HCT116 (cell line): Measurements from ENCODE around the gene ROBO1. TPM values are rescaled to one million over a fixed set of nuclear protein-coding genes. Genes with fewer than 3 reads are reported as not detected.

Source experiments
- ATAC-seq: fragments of 200-7000 bp; cut with Tn5 transposase; 2 replicates; pipeline ENCODE4 v1.9.1; 2020; ENCODE audit warnings: mild to moderate bottlenecking, moderate library complexity
- BruUV-seq: library from RNA; stranded (reverse); fragments of 400-500 nt; replicated peaks from 2 replicates; lab custom pipeline; 2021; lab: Mats Ljungman, UMichigan
- CTCF ChIA-PET: fragments of 300-600 bp; sonication (Branson Sonifier 250); formaldehyde crosslinking; loops from one replicate; lab custom pipeline; 2021; ENCODE audit warnings: antibody characterized with exemption; lab: Charles Lee
- POLR2A ChIA-PET: fragments of 300-600, 350-600 bp; sonication (Branson Sonifier 250); formaldehyde crosslinking; loops from one replicate; lab custom pipeline; 2021; ENCODE audit warnings: antibody characterized with exemption; lab: Charles Lee
- RAD21 ChIA-PET, 2 experiments: fragments of 300-600 bp; sonication (Branson Sonifier 250); formaldehyde crosslinking; loops; one replicate each; lab custom pipeline; 2023; ENCODE audit warnings: low total read pairs in 2 of 2; ENCODE audit not compliant: uncharacterized antibody in 2 of 2, unreplicated experiment in 2 of 2, low non-redundant PET in 1 of 2; lab: Charles Lee
- DNase-seq: peaks from one replicate; pipeline ENCODE4 v3.0.0-alpha.2; 2010; ENCODE audit warnings: low read depth, low spot score
- H2AFZ ChIP-seq: fragments of 200-600 bp; shearing (Covaris generic), sonication (generic); 2 replicates; pipeline ENCODE4 v1.6.1; 2017; ENCODE audit warnings: low read depth, mixed run types, mixed read lengths, antibody characterized with exemption, low read length; ENCODE audit not compliant: poor library complexity, severe bottlenecking
- H3K27ac ChIP-seq: 2 replicates; pipeline ENCODE4 v1.5.1; 2012; ENCODE audit warnings: low read depth, low read length
- H3K27me3 ChIP-seq: fragments of 200-600 bp; sonication (generic); 2 replicates; pipeline ENCODE4 v1.6.1; 2016; ENCODE audit warnings: mixed run types, low read length, mixed read lengths; ENCODE audit not compliant: insufficient read depth
- H3K36me3 ChIP-seq, 2 experiments: fragments of 200-500 bp in 1 of 2; fragments of 200-600 bp in 1 of 2; sonication (Bioruptor generic) in 1 of 2; sonication (generic) in 1 of 2; 2 replicates each; pipeline versions ENCODE4 v1.5.1 to v1.6.1; 2014 to 2016; ENCODE audit warnings: low read length in 2 of 2, inconsistent platforms in 1 of 2, mixed read lengths in 1 of 2, mixed run types in 1 of 2; ENCODE audit not compliant: insufficient read depth in 2 of 2, control insufficient read depth in 1 of 2
- H3K4me1 ChIP-seq, 2 experiments: fragments of 200-600 bp in 1 of 2; sonication (generic) in 1 of 2; 2 replicates each; pipeline versions ENCODE4 v1.5.1 to v1.6.1; 2012 to 2017; ENCODE audit warnings: low read length in 2 of 2, inconsistent platforms in 1 of 2, mild to moderate bottlenecking in 1 of 2, mixed read lengths in 1 of 2, mixed run types in 1 of 2, moderate library complexity in 1 of 2; ENCODE audit not compliant: insufficient read depth in 2 of 2, control insufficient read depth in 1 of 2
- H3K4me2 ChIP-seq: fragments of 200-600 bp; sonication (generic); 2 replicates; pipeline ENCODE4 v1.6.1; 2017; ENCODE audit warnings: mixed run types, low read length, mixed read lengths
- H3K4me3 ChIP-seq, 2 experiments: fragments of 200-600 bp in 1 of 2; sonication (generic) in 1 of 2; replicated peaks in 1 of 2; 2 replicates each; pipeline ENCODE4 v1.5.1; 2011 to 2016; ENCODE audit warnings: low read length in 2 of 2, control low read depth in 1 of 2, low read depth in 1 of 2, mild to moderate bottlenecking in 1 of 2, mixed read lengths in 1 of 2, mixed run types in 1 of 2
- H3K79me2 ChIP-seq: fragments of 200-600 bp; sonication (generic); 2 replicates; pipeline ENCODE4 v1.6.1; 2017; ENCODE audit warnings: mild to moderate bottlenecking, mixed run types, low read length, moderate library complexity, mixed read lengths; ENCODE audit not compliant: insufficient read depth
- H3K9ac ChIP-seq: fragments of 200-600 bp; sonication (generic); 2 replicates; pipeline ENCODE4 v1.6.1; 2016; ENCODE audit warnings: low read length, mixed read lengths
- H3K9me2 ChIP-seq: fragments of 200-600 bp; sonication (generic), shearing (Covaris generic); 2 replicates; pipeline ENCODE4 v1.6.1; 2017; ENCODE audit warnings: mixed run types, mild to moderate bottlenecking, moderate library complexity; ENCODE audit not compliant: insufficient read depth
- H3K9me3 ChIP-seq, 2 experiments: fragments of 200-500 bp in 1 of 2; fragments of 200-600 bp in 1 of 2; sonication (Bioruptor generic) in 1 of 2; sonication (generic) in 1 of 2; 2 replicates each; pipeline ENCODE4 v1.6.1; 2014 to 2017; ENCODE audit warnings: low read length in 2 of 2, mixed read lengths in 2 of 2, inconsistent platforms in 1 of 2, low read depth in 1 of 2, mild to moderate bottlenecking in 1 of 2, mixed run types in 1 of 2, moderate library complexity in 1 of 2; ENCODE audit not compliant: control insufficient read depth in 1 of 2, insufficient read depth in 1 of 2
- H4K20me1 ChIP-seq: fragments of 200-600 bp; sonication (generic), shearing (Covaris generic); 2 replicates; pipeline ENCODE4 v1.6.1; 2017; ENCODE audit warnings: mixed run types, mild to moderate bottlenecking, moderate library complexity; ENCODE audit not compliant: insufficient read depth
- CBX3 ChIP-seq: IDR thresholded peaks from 2 replicates; pipeline ENCODE4 v1.6.1; 2012; ENCODE audit warnings: low read depth
- CEBPB ChIP-seq: IDR thresholded peaks from 2 replicates; pipeline ENCODE4 v1.6.1; 2012; ENCODE audit warnings: low read depth
- EGR1 ChIP-seq: IDR thresholded peaks from 2 replicates; pipeline ENCODE4 v1.6.1; 2012; ENCODE audit warnings: low read depth
- ELF1 ChIP-seq: IDR thresholded peaks from 2 replicates; pipeline ENCODE4 v1.6.1; 2012; ENCODE audit warnings: low read depth, borderline replicate concordance
- EZH2 ChIP-seq: fragments of 200-600 bp; sonication (generic); IDR thresholded peaks from 2 replicates; pipeline ENCODE4 v1.6.1; 2017; ENCODE audit warnings: antibody characterized with exemption, mixed run types
- EZH2phosphoT487 ChIP-seq: fragments of 200-600 bp; IDR thresholded peaks from 2 replicates; pipeline ENCODE4 v1.6.1; 2018; ENCODE audit warnings: antibody characterized with exemption, borderline replicate concordance
- FOSL1 ChIP-seq: IDR thresholded peaks from 2 replicates; pipeline ENCODE4 v1.6.1; 2012; ENCODE audit warnings: low read depth
- JUND ChIP-seq: IDR thresholded peaks from 2 replicates; pipeline ENCODE4 v1.6.1; 2012
- POLR2A ChIP-seq: IDR thresholded peaks from 2 replicates; pipeline ENCODE4 v1.7.0; 2011; ENCODE audit warnings: borderline replicate concordance; ENCODE audit not compliant: insufficient read depth, insufficient read length; ENCODE audit errors: extremely low read depth
- POLR2AphosphoS5 ChIP-seq: IDR thresholded peaks from 2 replicates; pipeline ENCODE4 v1.6.1; 2011; ENCODE audit warnings: mild to moderate bottlenecking, low read depth, low read length, moderate library complexity
- RAD21 ChIP-seq: IDR thresholded peaks from 2 replicates; pipeline ENCODE4 v1.6.1; 2012; ENCODE audit warnings: low read depth, mild to moderate bottlenecking
- SIN3A ChIP-seq: IDR thresholded peaks from 2 replicates; pipeline ENCODE4 v1.6.1; 2012; ENCODE audit warnings: low read depth
- SP1 ChIP-seq: IDR thresholded peaks from 2 replicates; pipeline ENCODE4 v1.6.1; 2012; ENCODE audit warnings: low read depth
- TCF7L2 ChIP-seq: IDR thresholded peaks from 2 replicates; pipeline ENCODE4 v1.7.0; 2011; ENCODE audit warnings: borderline replicate concordance, inconsistent platforms; ENCODE audit not compliant: insufficient read depth, insufficient read length; ENCODE audit errors: extremely low read depth
- YY1 ChIP-seq: IDR thresholded peaks from 2 replicates; pipeline ENCODE4 v1.6.1; 2011; ENCODE audit warnings: low read length, low read depth, moderate library complexity, mild to moderate bottlenecking; ENCODE audit not compliant: insufficient replicate concordance; ENCODE audit errors: extremely low read depth
- ZFX ChIP-seq: fragments of 450-650 bp; IDR thresholded peaks from 2 replicates; pipeline ENCODE4 v1.6.1; 2017
- ZNF274 ChIP-seq: fragments of 200-500 bp; sonication (Bioruptor generic); IDR thresholded peaks from 2 replicates; pipeline ENCODE4 v1.6.1; 2014; ENCODE audit warnings: mild to moderate bottlenecking, low read depth, low read length, inconsistent platforms
- intact Hi-C: fragments of 100-400 bp; cut with micrococcal nuclease; formaldehyde crosslinking; loops from 2 replicates; pipeline ENCODE4 v1.10.0; 2022
- total RNA-seq: library from RNA; stranded (reverse); gene quantifications from one replicate; pipeline ENCODE4 v1.2.1, GENCODE V29; 2021; ENCODE audit not compliant: unreplicated experiment
- TF ChIP-seq, protein P1 (sequence below), 3 experiments: fragments of 200-600 bp in 1 of 3; sonication (generic) in 1 of 3; IDR thresholded peaks in 2 of 3; conservative IDR thresholded peaks in 1 of 3; 2 replicates each; pipeline ENCODE4 v1.5.1; 2012 to 2017; ENCODE audit warnings: low read depth in 2 of 3, low read length in 2 of 3, antibody characterized with exemption in 1 of 3, borderline replicate concordance in 1 of 3, control low read depth in 1 of 3, mild to moderate bottlenecking in 1 of 3, mixed read lengths in 1 of 3, mixed run types in 1 of 3, moderate library complexity in 1 of 3; ENCODE audit not compliant: insufficient read depth in 1 of 3
- TF ChIP-seq, protein P2 (sequence below): IDR thresholded peaks from 2 replicates; pipeline ENCODE4 v1.6.1; 2012
- TF ChIP-seq, protein P3 (sequence below): IDR thresholded peaks from 2 replicates; pipeline ENCODE4 v1.6.1; 2011; ENCODE audit warnings: mild to moderate bottlenecking, low read length, moderate library complexity; ENCODE audit not compliant: insufficient replicate concordance; ENCODE audit errors: extremely low read depth

Gene ROBO1
- total RNA-seq, 1 experiment from 2014 or later, result 0.27 TPM

DNA sequence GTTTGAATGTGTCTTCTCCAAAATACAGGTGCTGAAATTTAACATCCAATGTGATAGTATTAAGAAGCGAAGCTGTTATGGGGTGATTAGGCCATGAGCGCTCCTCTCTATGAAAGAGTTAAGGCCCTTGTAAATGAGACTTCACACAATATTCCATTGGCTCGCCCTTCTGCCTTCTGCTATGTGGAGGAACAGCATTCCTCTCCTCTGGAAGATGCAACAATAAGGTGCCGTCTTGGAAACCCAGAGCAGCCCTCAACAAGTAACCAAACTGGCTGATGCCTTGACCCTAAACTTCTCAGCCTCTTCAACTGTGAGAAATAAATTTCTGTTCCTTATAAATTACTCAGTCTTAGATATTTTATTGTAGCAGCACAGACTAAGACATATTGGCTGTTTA, 874.6 kb downstream of the ROBO1 start (continued):
- TF ChIP-seq, protein P1, sequence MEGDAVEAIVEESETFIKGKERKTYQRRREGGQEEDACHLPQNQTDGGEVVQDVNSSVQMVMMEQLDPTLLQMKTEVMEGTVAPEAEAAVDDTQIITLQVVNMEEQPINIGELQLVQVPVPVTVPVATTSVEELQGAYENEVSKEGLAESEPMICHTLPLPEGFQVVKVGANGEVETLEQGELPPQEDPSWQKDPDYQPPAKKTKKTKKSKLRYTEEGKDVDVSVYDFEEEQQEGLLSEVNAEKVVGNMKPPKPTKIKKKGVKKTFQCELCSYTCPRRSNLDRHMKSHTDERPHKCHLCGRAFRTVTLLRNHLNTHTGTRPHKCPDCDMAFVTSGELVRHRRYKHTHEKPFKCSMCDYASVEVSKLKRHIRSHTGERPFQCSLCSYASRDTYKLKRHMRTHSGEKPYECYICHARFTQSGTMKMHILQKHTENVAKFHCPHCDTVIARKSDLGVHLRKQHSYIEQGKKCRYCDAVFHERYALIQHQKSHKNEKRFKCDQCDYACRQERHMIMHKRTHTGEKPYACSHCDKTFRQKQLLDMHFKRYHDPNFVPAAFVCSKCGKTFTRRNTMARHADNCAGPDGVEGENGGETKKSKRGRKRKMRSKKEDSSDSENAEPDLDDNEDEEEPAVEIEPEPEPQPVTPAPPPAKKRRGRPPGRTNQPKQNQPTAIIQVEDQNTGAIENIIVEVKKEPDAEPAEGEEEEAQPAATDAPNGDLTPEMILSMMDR (IDR thresholded peaks at IDR 0.05 in 2 of 3, conservative IDR thresholded peaks at IDR 0.05 in 1 of 3; ENCODE audit: borderline replicate concordance in 1 of 3, insufficient read depth in 1 of 3, low read depth in 2 of 3, low read length in 2 of 3), result no peak
- no peak for TF ChIP-seq ZFX
- no peak for TF ChIP-seq JUND
- no peak for TF ChIP-seq FOSL1
- TF ChIP-seq, all 23 proteins: peak for 0

DNA sequence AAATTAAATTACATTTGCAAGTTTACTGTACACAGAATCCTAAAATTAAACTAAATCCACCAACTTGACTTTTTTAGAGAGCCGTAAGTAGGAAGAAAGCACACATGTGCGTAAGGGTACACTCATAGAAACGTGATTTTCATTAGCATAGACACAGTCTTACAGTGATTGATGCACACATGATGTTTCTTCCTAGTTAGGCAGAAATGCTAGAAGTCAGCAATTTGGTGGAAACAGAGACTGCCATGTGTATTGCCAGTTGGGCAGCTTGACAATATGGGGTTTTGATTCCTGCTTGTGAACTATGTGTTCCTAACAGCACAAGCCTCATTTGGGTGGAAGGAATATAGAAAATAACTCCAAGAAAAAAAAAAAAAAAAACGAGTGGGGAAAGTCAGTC, 878.5 kb downstream of the ROBO1 start:
- Histone ChIP-seq H3K27ac (no peak overlapping the region), H3K36me3 (no peaks in the 10 kb centered on the region), H2AFZ (no peak overlapping the region), H4K20me1 (no peaks in the 10 kb centered on the region), H3K79me2 (no peaks in the 10 kb centered on the region), H3K9me2 (no peaks in the 10 kb centered on the region), H3K9me3 (peaks cover 0 to 4% of the 10 kb centered on the region in 2 experiments), H3K27me3 (no peaks in the 10 kb centered on the region), H3K4me3 (no peak overlapping the region), H3K4me1 (no peaks in the 10 kb centered on the region), H3K4me2 (no peak overlapping the region), H3K9ac (no peak overlapping the region)
- ChIA-PET RAD21 (no interaction called here), CTCF (no interaction called here), POLR2A (no interaction called here)
- no TSS peak for BruUV-seq
- ATAC-seq, result no peak
- TF ChIP-seq FOSL1, result no peak
- TF ChIP-seq SP1, result no peak
- no peak for TF ChIP-seq ZFX
- TF ChIP-seq, protein P2, sequence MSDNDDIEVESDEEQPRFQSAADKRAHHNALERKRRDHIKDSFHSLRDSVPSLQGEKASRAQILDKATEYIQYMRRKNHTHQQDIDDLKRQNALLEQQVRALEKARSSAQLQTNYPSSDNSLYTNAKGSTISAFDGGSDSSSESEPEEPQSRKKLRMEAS, result no peak
- no peak for TF ChIP-seq JUND
- no peak for TF ChIP-seq CBX3
- no peak for TF ChIP-seq ZNF274
- TF ChIP-seq RAD21, result no peak
- no peak for TF ChIP-seq EZH2phosphoT487
- TF ChIP-seq, protein P1 (IDR thresholded peaks at IDR 0.05 in 2 of 3, conservative IDR thresholded peaks at IDR 0.05 in 1 of 3; ENCODE audit: borderline replicate concordance in 1 of 3, insufficient read depth in 1 of 3, low read depth in 2 of 3, low read length in 2 of 3), result no peak
- TF ChIP-seq EGR1, result no peak
- no peak for TF ChIP-seq SIN3A
- no peak for TF ChIP-seq CEBPB
- TF ChIP-seq, protein P3, sequence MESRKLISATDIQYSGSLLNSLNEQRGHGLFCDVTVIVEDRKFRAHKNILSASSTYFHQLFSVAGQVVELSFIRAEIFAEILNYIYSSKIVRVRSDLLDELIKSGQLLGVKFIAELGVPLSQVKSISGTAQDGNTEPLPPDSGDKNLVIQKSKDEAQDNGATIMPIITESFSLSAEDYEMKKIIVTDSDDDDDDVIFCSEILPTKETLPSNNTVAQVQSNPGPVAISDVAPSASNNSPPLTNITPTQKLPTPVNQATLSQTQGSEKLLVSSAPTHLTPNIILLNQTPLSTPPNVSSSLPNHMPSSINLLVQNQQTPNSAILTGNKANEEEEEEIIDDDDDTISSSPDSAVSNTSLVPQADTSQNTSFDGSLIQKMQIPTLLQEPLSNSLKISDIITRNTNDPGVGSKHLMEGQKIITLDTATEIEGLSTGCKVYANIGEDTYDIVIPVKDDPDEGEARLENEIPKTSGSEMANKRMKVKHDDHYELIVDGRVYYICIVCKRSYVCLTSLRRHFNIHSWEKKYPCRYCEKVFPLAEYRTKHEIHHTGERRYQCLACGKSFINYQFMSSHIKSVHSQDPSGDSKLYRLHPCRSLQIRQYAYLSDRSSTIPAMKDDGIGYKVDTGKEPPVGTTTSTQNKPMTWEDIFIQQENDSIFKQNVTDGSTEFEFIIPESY, result no peak
- no peak for TF ChIP-seq TCF7L2
- TF ChIP-seq POLR2AphosphoS5, result no peak
- TF ChIP-seq ELF1, result no peak
- TF ChIP-seq YY1, result no peak
- no peak for TF ChIP-seq POLR2A
- TF ChIP-seq EZH2, result no peak
- intact Hi-C loops, result no loop called here
- no peak for DNase-seq
